ENCODE results near the gene THOC7.

DNA sequence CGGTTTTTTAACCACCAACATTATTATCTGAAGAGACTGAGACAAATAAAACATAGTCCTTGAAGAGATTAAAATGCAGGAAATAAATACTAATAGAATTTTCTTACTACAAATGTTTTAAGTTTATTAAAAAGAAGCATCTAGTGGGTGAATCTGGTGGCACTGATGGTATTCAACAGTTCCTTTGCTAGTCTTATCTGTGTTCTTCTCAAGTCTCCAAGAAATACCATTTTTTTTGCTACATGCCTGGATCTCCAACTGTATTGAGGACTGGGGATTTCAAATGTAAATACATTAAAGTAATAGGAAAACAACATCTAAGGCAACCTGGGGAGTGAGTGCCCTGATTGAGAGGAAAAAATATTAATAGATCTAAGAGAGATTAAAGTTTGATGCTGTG lies 21.9 kb downstream of the THOC7 start:
- TF ChIP-seq, protein P1, sequence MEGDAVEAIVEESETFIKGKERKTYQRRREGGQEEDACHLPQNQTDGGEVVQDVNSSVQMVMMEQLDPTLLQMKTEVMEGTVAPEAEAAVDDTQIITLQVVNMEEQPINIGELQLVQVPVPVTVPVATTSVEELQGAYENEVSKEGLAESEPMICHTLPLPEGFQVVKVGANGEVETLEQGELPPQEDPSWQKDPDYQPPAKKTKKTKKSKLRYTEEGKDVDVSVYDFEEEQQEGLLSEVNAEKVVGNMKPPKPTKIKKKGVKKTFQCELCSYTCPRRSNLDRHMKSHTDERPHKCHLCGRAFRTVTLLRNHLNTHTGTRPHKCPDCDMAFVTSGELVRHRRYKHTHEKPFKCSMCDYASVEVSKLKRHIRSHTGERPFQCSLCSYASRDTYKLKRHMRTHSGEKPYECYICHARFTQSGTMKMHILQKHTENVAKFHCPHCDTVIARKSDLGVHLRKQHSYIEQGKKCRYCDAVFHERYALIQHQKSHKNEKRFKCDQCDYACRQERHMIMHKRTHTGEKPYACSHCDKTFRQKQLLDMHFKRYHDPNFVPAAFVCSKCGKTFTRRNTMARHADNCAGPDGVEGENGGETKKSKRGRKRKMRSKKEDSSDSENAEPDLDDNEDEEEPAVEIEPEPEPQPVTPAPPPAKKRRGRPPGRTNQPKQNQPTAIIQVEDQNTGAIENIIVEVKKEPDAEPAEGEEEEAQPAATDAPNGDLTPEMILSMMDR (conservative IDR thresholded peaks at IDR 0.05; ENCODE audit: low read depth, low read length) = no peak
- TF ChIP-seq POLR2A (IDR thresholded peaks at IDR 0.05; ENCODE audit: low read depth, low read length) (no peak), RCOR1 (IDR thresholded peaks at IDR 0.05; ENCODE audit: insufficient replicate concordance, low read length) (no peak), CEBPB (IDR thresholded peaks at IDR 0.05; ENCODE audit: low read depth, low read length) (no peak), MXI1 (IDR thresholded peaks at IDR 0.05; ENCODE audit: borderline replicate concordance, low read depth, low read length) (no peak), BHLHE40 (IDR thresholded peaks at IDR 0.05; ENCODE audit: low read depth, low read length) (no peak), SMC3 (IDR thresholded peaks at IDR 0.05; ENCODE audit: low read depth, low read length) (no peak), RFX5 (IDR thresholded peaks at IDR 0.05; ENCODE audit: low read depth, low read length) (no peak), MAZ (IDR thresholded peaks at IDR 0.05; ENCODE audit: borderline replicate concordance, low read depth, low read length) (no peak), MAFK (IDR thresholded peaks at IDR 0.05; ENCODE audit: low read depth, low read length) (no peak), NFE2L2 (IDR thresholded peaks at IDR 0.05; ENCODE audit: low read depth, low read length) (no peak), RAD21 (IDR thresholded peaks at IDR 0.05; ENCODE audit: low read length) (no peak)
- TF ChIP-seq, protein P2, sequence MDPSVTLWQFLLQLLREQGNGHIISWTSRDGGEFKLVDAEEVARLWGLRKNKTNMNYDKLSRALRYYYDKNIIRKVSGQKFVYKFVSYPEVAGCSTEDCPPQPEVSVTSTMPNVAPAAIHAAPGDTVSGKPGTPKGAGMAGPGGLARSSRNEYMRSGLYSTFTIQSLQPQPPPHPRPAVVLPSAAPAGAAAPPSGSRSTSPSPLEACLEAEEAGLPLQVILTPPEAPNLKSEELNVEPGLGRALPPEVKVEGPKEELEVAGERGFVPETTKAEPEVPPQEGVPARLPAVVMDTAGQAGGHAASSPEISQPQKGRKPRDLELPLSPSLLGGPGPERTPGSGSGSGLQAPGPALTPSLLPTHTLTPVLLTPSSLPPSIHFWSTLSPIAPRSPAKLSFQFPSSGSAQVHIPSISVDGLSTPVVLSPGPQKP (IDR thresholded peaks at IDR 0.05; ENCODE audit: borderline replicate concordance, low read depth, low read length) = no peak
- TF ChIP-seq, protein P3, sequence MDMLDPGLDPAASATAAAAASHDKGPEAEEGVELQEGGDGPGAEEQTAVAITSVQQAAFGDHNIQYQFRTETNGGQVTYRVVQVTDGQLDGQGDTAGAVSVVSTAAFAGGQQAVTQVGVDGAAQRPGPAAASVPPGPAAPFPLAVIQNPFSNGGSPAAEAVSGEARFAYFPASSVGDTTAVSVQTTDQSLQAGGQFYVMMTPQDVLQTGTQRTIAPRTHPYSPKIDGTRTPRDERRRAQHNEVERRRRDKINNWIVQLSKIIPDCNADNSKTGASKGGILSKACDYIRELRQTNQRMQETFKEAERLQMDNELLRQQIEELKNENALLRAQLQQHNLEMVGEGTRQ (IDR thresholded peaks at IDR 0.05; ENCODE audit: low read depth, low read length) = no peak
